ENCODE measurements around the gene STATH.

DNA sequence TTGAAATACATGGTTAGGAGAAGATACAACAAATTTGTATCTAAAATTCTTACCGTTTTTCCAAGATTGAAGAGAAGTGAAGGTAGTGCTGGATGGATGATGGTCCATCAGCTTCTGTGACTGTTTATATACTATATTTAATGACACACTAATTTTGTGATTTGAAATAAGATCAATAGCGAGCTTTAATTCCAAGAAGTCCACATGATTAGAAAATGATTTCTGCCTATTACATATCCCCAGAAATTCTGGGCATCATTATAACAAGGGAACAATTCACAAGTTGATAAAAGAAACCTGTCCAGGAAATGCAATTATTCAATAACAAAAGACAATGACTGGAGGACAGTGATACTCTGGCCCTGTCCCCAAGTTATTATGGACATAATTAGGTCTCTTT lies 30.1 kb upstream of the STATH start, which contains the start of gene CSN2:
- TF ChIP-seq, protein P1, sequence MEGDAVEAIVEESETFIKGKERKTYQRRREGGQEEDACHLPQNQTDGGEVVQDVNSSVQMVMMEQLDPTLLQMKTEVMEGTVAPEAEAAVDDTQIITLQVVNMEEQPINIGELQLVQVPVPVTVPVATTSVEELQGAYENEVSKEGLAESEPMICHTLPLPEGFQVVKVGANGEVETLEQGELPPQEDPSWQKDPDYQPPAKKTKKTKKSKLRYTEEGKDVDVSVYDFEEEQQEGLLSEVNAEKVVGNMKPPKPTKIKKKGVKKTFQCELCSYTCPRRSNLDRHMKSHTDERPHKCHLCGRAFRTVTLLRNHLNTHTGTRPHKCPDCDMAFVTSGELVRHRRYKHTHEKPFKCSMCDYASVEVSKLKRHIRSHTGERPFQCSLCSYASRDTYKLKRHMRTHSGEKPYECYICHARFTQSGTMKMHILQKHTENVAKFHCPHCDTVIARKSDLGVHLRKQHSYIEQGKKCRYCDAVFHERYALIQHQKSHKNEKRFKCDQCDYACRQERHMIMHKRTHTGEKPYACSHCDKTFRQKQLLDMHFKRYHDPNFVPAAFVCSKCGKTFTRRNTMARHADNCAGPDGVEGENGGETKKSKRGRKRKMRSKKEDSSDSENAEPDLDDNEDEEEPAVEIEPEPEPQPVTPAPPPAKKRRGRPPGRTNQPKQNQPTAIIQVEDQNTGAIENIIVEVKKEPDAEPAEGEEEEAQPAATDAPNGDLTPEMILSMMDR (IDR thresholded peaks at IDR 0.05 in 4 of 5, conservative IDR thresholded peaks at IDR 0.05 in 1 of 5), result no peak
- no peak for TF ChIP-seq POLR2A (IDR thresholded peaks at IDR 0.05)

All from gastrocnemius medialis (tissue), 4 donors.